ENCODE measurements around the gene SCARB1. TPM values are rescaled to one million over a fixed set of nuclear protein-coding genes. Genes with fewer than 3 reads are reported as not detected.

The SCARB1 gene
- total RNA-seq, 1 experiment from 2014 or later = 68.3 TPM

DNA sequence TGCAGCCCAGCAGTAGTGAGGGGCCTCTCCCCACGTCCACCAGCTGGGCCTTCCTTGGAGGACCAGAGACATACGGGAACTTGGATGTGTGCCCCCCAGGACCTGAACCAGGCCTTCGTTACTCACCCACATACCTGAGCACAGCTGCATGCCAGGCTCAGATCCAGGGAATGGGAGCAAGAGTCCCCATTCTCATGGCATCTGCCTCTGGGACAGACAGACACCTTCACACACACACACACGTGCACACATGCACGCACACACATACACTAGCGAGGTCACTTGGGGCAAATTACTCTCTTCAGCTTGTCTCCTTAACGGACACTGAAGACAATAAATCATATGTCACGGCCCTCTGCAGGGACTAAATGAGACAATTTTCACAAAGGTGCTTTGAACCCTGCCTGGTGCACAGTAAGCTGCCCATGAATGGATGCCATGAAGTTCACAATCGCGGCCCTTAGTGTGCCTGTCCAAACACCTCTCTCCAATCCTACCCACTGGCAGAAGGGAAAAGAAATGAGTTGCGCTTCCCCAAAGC is 5.7 kb downstream of the SCARB1 start (continued):
- no peak for TF ChIP-seq NFE2L1 (CRISPR knock-in tag; IDR thresholded peaks at IDR 0.05)
- no peak for TF ChIP-seq GABPB1 (CRISPR knock-in tag; IDR thresholded peaks at IDR 0.05)
- no peak for TF ChIP-seq TCF7 (CRISPR knock-in tag; IDR thresholded peaks at IDR 0.05; ENCODE audit: low read depth)

DNA sequence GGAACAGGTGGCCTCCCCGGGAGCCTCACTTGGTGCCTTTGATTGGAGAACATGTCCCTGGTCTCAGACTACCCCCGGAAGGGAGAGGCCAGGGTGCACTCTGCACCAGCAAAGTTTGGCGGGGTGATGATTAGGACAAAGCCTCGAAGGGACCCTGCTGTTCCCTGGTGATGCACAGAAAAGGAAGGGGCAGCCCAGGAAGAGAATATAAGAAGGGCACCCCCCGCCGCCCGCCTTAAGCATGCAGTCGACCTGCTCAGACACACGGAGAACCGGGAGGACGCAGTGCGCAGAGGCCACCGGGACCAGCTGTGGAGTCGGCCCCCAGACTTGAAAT is 6.9 kb downstream of the SCARB1 start:
- Mint-ChIP-seq H3K9me3 (no peaks in the 10 kb centered on the region), H3K27me3 (ENCODE audit: low read depth) (no peaks in the 10 kb centered on the region), H3K27ac (no peak overlapping the region), H3K36me3 (peaks cover 11% of the 10 kb centered on the region; the same call in 1 of the 2 replicates), H3K4me3 (no peak overlapping the region), H3K4me1 (peaks cover 30% of the 10 kb centered on the region)
- DNase-seq (ENCODE audit: low spot score) (no peak), ATAC-seq (no peak)
- ChIA-PET POLR2A (no interaction called here), CTCF (interaction anchor here (0.9 kb wide), 1 partner anchor 12 kb away, joined by 3 read pairs; no protein-coding TSS in a partner anchor)
- TF ChIP-seq OVOL2 (CRISPR knock-in tag; IDR thresholded peaks at IDR 0.05; ENCODE audit: borderline replicate concordance) = no peak
- no peak for TF ChIP-seq ESRRA (CRISPR knock-in tag; IDR thresholded peaks at IDR 0.05; ENCODE audit: borderline replicate concordance)
- TF ChIP-seq, protein P1, sequence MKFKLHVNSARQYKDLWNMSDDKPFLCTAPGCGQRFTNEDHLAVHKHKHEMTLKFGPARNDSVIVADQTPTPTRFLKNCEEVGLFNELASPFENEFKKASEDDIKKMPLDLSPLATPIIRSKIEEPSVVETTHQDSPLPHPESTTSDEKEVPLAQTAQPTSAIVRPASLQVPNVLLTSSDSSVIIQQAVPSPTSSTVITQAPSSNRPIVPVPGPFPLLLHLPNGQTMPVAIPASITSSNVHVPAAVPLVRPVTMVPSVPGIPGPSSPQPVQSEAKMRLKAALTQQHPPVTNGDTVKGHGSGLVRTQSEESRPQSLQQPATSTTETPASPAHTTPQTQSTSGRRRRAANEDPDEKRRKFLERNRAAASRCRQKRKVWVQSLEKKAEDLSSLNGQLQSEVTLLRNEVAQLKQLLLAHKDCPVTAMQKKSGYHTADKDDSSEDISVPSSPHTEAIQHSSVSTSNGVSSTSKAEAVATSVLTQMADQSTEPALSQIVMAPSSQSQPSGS (CRISPR knock-in tag; IDR thresholded peaks at IDR 0.05; ENCODE audit: borderline replicate concordance, low read depth) = no peak
- TF ChIP-seq, protein P2, sequence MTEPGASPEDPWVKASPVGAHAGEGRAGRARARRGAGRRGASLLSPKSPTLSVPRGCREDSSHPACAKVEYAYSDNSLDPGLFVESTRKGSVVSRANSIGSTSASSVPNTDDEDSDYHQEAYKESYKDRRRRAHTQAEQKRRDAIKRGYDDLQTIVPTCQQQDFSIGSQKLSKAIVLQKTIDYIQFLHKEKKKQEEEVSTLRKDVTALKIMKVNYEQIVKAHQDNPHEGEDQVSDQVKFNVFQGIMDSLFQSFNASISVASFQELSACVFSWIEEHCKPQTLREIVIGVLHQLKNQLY (CRISPR knock-in tag; IDR thresholded peaks at IDR 0.05) = no peak
- TF ChIP-seq TEAD1 (CRISPR knock-in tag; IDR thresholded peaks at IDR 0.05) = no peak
- TF ChIP-seq ZNF219 (CRISPR knock-in tag; IDR thresholded peaks at IDR 0.05; ENCODE audit: borderline replicate concordance) = no peak
- TF ChIP-seq, protein P3, sequence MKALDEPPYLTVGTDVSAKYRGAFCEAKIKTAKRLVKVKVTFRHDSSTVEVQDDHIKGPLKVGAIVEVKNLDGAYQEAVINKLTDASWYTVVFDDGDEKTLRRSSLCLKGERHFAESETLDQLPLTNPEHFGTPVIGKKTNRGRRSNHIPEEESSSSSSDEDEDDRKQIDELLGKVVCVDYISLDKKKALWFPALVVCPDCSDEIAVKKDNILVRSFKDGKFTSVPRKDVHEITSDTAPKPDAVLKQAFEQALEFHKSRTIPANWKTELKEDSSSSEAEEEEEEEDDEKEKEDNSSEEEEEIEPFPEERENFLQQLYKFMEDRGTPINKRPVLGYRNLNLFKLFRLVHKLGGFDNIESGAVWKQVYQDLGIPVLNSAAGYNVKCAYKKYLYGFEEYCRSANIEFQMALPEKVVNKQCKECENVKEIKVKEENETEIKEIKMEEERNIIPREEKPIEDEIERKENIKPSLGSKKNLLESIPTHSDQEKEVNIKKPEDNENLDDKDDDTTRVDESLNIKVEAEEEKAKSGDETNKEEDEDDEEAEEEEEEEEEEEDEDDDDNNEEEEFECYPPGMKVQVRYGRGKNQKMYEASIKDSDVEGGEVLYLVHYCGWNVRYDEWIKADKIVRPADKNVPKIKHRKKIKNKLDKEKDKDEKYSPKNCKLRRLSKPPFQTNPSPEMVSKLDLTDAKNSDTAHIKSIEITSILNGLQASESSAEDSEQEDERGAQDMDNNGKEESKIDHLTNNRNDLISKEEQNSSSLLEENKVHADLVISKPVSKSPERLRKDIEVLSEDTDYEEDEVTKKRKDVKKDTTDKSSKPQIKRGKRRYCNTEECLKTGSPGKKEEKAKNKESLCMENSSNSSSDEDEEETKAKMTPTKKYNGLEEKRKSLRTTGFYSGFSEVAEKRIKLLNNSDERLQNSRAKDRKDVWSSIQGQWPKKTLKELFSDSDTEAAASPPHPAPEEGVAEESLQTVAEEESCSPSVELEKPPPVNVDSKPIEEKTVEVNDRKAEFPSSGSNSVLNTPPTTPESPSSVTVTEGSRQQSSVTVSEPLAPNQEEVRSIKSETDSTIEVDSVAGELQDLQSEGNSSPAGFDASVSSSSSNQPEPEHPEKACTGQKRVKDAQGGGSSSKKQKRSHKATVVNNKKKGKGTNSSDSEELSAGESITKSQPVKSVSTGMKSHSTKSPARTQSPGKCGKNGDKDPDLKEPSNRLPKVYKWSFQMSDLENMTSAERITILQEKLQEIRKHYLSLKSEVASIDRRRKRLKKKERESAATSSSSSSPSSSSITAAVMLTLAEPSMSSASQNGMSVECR (CRISPR knock-in tag; IDR thresholded peaks at IDR 0.05; ENCODE audit: borderline replicate concordance) = no peak
- no peak for TF ChIP-seq CREB1 (CRISPR knock-in tag; IDR thresholded peaks at IDR 0.05)
- TF ChIP-seq, protein P4, sequence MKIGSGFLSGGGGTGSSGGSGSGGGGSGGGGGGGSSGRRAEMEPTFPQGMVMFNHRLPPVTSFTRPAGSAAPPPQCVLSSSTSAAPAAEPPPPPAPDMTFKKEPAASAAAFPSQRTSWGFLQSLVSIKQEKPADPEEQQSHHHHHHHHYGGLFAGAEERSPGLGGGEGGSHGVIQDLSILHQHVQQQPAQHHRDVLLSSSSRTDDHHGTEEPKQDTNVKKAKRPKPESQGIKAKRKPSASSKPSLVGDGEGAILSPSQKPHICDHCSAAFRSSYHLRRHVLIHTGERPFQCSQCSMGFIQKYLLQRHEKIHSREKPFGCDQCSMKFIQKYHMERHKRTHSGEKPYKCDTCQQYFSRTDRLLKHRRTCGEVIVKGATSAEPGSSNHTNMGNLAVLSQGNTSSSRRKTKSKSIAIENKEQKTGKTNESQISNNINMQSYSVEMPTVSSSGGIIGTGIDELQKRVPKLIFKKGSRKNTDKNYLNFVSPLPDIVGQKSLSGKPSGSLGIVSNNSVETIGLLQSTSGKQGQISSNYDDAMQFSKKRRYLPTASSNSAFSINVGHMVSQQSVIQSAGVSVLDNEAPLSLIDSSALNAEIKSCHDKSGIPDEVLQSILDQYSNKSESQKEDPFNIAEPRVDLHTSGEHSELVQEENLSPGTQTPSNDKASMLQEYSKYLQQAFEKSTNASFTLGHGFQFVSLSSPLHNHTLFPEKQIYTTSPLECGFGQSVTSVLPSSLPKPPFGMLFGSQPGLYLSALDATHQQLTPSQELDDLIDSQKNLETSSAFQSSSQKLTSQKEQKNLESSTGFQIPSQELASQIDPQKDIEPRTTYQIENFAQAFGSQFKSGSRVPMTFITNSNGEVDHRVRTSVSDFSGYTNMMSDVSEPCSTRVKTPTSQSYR (CRISPR knock-in tag; IDR thresholded peaks at IDR 0.05) = no peak
- TF ChIP-seq ZNF423 (CRISPR knock-in tag; IDR thresholded peaks at IDR 0.05) = no peak

DNA sequence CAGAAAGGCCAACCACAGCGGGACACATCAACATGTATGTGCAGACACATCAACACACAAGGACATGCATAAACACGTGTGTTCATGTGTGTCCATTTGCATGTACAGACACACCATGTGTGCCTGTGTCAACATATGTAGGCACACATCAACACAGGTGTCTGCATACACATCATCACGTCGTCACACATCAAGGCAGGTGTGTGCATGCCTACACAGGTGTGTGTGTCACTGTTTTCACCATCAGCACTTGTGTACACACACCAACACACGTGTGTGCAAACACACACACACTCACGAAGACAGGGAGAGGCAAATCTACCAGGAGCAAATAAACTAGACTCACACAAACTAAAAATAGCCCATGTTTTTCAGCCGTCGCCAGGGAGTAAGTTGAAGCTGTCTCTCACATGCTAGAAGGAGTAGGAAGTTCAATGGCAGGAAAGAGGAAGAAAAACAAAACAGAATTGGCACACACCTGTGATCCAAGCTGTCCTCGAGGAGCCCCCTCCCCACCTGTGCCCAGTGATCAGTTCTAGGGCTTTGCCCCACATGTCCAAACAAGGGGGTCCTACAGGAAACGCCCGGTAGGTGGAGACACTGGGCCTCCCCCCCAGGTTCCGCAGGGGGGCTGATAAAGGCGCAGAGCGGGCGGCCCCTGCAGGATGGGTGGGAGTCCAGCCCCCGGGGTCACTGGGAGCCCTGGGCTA is 7.4 kb downstream of the SCARB1 start:
- H3K36me3 Mint-ChIP-seq = peaks cover 12% of the 10 kb centered on the region
- H3K4me1 Mint-ChIP-seq = peaks cover 25% of the 10 kb centered on the region
- POLR2A ChIA-PET = no interaction called here
- peak overlapping the region; percentile 83 for H3K27ac Mint-ChIP-seq
- H3K4me3 Mint-ChIP-seq = no peak overlapping the region
- DNase-seq (ENCODE audit: low spot score) (no peak), ATAC-seq (peak; percentile 51)
- peaks cover 1% of the 10 kb centered on the region; the same call in 1 of the 2 replicates for H3K9me3 Mint-ChIP-seq
- CTCF ChIA-PET = interaction anchor here (0.9 to 1.3 kb wide), 2 partner anchors 13 to 51 kb away, joined by 3 to 4 read pairs; no protein-coding TSS in a partner anchor
- H3K27me3 Mint-ChIP-seq (ENCODE audit: low read depth) = no peaks in the 10 kb centered on the region
- TF ChIP-seq, protein P3 (CRISPR knock-in tag; IDR thresholded peaks at IDR 0.05; ENCODE audit: borderline replicate concordance) = no peak
- no peak for TF ChIP-seq ZNF138 (CRISPR knock-in tag; conservative IDR thresholded peaks at IDR 0.05)
- TF ChIP-seq, protein P5, sequence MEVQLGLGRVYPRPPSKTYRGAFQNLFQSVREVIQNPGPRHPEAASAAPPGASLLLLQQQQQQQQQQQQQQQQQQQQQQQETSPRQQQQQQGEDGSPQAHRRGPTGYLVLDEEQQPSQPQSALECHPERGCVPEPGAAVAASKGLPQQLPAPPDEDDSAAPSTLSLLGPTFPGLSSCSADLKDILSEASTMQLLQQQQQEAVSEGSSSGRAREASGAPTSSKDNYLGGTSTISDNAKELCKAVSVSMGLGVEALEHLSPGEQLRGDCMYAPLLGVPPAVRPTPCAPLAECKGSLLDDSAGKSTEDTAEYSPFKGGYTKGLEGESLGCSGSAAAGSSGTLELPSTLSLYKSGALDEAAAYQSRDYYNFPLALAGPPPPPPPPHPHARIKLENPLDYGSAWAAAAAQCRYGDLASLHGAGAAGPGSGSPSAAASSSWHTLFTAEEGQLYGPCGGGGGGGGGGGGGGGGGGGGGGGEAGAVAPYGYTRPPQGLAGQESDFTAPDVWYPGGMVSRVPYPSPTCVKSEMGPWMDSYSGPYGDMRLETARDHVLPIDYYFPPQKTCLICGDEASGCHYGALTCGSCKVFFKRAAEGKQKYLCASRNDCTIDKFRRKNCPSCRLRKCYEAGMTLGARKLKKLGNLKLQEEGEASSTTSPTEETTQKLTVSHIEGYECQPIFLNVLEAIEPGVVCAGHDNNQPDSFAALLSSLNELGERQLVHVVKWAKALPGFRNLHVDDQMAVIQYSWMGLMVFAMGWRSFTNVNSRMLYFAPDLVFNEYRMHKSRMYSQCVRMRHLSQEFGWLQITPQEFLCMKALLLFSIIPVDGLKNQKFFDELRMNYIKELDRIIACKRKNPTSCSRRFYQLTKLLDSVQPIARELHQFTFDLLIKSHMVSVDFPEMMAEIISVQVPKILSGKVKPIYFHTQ (CRISPR knock-in tag; IDR thresholded peaks at IDR 0.05) = no peak

Measured in WTC11 (cell line).